Mammary epithelial cell (primary cell): Measurements from ENCODE around the gene GJA1.

Source experiments
- EZH2 ChIP-seq: IDR thresholded peaks from 2 replicates; pipeline ENCODE4 v1.6.1; 2012; ENCODE audit warnings: low read length, inconsistent platforms, borderline replicate concordance
- TF ChIP-seq, protein P1 (sequence below), 2 donors: IDR thresholded peaks in 1 of 2; conservative IDR thresholded peaks in 1 of 2; 2 replicates each; pipeline ENCODE4 v1.5.1; 2011 to 2012; ENCODE audit warnings: inconsistent platforms in 2 of 2, low read length in 2 of 2, mild to moderate bottlenecking in 2 of 2, control low read depth in 1 of 2, low read depth in 1 of 2; ENCODE audit not compliant: insufficient read depth in 1 of 2; ENCODE audit errors: extremely low read depth in 1 of 2

DNA sequence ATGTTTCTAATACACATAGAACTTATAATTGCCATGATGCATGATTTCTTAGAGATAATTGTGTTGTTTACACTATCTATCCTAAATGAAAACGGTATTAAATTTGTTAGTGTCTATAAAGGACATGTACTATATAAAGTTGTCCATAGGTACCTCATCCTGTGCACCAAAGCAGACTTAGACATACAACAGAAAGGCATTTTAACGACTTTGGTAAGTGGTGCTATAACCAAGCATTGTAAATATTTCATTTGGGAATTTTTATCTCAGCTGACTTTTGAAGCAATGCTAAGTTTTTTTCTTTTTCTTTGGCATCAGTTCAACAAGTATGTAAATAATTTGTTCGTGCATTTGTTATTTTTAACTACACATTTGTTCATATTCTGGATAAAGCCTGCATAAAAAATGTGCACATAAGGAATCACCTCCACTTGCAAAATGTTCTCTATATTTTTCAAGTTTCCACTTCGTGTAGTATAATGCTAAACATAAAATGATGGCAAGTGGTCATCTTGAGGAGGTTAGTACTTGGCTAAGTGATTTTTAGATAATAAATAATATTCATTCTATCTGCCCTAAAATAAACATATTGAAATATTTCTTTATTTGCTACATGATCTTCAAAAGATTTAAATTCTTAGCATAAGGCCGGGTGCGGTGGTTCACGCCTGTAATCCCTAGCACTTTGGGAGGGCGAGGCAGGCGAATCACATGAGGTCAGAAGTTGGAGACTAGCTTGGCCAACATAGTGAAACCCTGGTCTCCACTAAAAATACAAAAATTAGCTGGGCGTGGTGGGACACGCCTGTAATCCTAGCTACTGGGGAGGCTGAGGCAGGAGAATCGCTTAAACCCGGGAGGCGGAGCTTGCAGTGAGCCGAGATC is 6.3 kb upstream of the GJA1 start:
- TF ChIP-seq EZH2, result no peak
- TF ChIP-seq, protein P1, sequence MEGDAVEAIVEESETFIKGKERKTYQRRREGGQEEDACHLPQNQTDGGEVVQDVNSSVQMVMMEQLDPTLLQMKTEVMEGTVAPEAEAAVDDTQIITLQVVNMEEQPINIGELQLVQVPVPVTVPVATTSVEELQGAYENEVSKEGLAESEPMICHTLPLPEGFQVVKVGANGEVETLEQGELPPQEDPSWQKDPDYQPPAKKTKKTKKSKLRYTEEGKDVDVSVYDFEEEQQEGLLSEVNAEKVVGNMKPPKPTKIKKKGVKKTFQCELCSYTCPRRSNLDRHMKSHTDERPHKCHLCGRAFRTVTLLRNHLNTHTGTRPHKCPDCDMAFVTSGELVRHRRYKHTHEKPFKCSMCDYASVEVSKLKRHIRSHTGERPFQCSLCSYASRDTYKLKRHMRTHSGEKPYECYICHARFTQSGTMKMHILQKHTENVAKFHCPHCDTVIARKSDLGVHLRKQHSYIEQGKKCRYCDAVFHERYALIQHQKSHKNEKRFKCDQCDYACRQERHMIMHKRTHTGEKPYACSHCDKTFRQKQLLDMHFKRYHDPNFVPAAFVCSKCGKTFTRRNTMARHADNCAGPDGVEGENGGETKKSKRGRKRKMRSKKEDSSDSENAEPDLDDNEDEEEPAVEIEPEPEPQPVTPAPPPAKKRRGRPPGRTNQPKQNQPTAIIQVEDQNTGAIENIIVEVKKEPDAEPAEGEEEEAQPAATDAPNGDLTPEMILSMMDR (conservative IDR thresholded peaks at IDR 0.05 in 1 of 2, IDR thresholded peaks at IDR 0.05 in 1 of 2; ENCODE audit: extremely low read depth in 1 of 2, insufficient read depth in 1 of 2, low read depth in 1 of 2, low read length in 2 of 2), result no peak
